WERI-Rb-1 (cell line): Measurements from ENCODE around the gene TRAPPC3.

ENCODE experiments used
- DNase-seq: peaks from one replicate; pipeline ENCODE4 v3.0.0-alpha.2; 2020
- H3K27ac ChIP-seq: fragments of 250-450 bp; sonication (Bioruptor Pico); 2 replicates; pipeline ENCODE4 v1.5.1; 2020; ENCODE audit warnings: mild to moderate bottlenecking, moderate library complexity
- H3K27me3 ChIP-seq: fragments of 250-450 bp; sonication (Bioruptor Pico); 2 replicates; pipeline ENCODE4 v1.5.1; 2021; ENCODE audit warnings: mild to moderate bottlenecking, low read depth, moderate library complexity; ENCODE audit not compliant: insufficient read depth, severe bottlenecking
- H3K36me3 ChIP-seq: fragments of 250-450 bp; sonication (Bioruptor Pico); 2 replicates; pipeline ENCODE4 v1.5.1; 2020; ENCODE audit warnings: mild to moderate bottlenecking, moderate library complexity
- H3K4me3 ChIP-seq: 2 replicates; pipeline ENCODE4 v1.5.1; 2011; ENCODE audit warnings: low read depth, mild to moderate bottlenecking, control low read depth, low read length
- H3K9me3 ChIP-seq: fragments of 250-450 bp; sonication (Bioruptor Pico); 2 replicates; pipeline ENCODE4 v1.5.1; 2021; ENCODE audit warnings: mild to moderate bottlenecking, moderate library complexity; ENCODE audit not compliant: severe bottlenecking
- TF ChIP-seq, protein P1 (sequence below): IDR thresholded peaks from 2 replicates; pipeline ENCODE4 v1.5.1; 2011; ENCODE audit warnings: low read depth, mild to moderate bottlenecking, control low read depth, inconsistent platforms, low read length

TRAPPC3 gene

DNA sequence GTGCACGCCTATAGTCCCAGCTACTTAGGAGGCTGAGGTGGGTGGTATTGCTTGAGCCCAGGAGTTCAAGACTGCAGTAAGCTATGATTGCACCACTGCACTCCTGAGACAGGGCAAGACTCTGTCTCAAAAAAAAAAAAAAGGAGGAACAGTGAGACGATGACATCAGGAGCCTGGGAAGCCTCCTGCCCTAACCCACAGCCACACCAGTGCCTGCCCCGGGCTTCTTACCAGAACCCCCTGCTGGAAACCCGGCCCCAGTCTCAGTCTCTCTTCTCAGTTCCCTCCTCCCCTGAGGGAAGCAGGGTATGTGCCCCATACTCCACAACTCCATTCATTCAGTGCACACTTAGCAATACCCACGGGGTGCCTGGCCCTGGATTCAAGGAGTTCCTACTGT is 33.4 kb downstream of the TRAPPC3 start:
- no peaks in the 10 kb centered on the region for H3K36me3 ChIP-seq
- no peak for DNase-seq
- no peaks in the 10 kb centered on the region for H3K27me3 ChIP-seq
- H3K27ac ChIP-seq = no peak overlapping the region
- no peaks in the 10 kb centered on the region for H3K9me3 ChIP-seq
- TF ChIP-seq, protein P1, sequence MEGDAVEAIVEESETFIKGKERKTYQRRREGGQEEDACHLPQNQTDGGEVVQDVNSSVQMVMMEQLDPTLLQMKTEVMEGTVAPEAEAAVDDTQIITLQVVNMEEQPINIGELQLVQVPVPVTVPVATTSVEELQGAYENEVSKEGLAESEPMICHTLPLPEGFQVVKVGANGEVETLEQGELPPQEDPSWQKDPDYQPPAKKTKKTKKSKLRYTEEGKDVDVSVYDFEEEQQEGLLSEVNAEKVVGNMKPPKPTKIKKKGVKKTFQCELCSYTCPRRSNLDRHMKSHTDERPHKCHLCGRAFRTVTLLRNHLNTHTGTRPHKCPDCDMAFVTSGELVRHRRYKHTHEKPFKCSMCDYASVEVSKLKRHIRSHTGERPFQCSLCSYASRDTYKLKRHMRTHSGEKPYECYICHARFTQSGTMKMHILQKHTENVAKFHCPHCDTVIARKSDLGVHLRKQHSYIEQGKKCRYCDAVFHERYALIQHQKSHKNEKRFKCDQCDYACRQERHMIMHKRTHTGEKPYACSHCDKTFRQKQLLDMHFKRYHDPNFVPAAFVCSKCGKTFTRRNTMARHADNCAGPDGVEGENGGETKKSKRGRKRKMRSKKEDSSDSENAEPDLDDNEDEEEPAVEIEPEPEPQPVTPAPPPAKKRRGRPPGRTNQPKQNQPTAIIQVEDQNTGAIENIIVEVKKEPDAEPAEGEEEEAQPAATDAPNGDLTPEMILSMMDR = no peak
- no peak overlapping the region for H3K4me3 ChIP-seq

DNA sequence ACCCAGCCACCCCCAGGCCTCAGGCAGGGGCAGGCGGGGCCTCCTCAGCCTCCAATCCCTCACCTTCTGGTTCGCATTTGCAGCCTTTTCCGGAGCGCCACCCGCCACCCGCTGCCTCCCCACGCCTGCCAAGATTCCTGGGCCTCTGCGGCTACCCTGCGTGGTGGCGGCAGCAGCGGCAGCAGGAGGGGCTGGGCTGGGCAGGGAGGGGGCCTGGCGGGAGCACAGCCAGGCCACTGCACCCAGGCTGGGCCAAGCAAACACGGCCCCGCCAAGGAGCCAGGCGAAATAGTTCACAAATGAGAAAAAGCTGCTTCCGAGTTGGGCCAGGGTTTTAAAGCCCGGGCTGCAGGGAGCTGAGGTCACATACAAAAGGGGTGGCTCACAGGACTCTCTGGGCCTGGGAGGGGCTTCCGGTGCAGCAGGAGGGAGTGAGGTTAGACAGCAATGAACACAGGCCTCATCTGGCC is 34.1 kb downstream of the TRAPPC3 start:
- Histone ChIP-seq H3K27me3 (no peaks in the 10 kb centered on the region), H3K36me3 (no peaks in the 10 kb centered on the region), H3K9me3 (no peaks in the 10 kb centered on the region), H3K4me3 (no peak overlapping the region), H3K27ac (no peak overlapping the region)
- no peak for DNase-seq
- TF ChIP-seq, protein P1 = no peak

DNA sequence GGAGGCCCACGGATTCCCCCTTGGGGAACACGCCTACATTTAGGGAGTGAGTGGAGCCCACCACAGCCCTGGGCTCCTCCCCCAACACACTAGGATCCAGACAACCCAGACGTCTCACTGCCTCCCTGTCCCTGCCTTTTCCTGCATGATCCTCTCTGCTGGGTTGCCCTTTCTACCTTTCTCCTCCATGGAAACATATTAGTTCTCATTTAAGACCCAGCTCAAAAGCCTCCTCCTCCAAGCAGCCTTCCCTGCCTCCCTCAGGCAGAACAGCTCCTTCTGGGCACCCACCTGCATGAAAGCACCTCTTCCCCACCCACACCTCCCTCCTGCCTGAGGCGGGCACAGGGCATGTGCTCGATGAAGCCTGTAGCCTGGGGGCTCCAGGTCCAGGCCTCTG is 34.9 kb downstream of the TRAPPC3 start:
- TF ChIP-seq, protein P1 = no peak
- Histone ChIP-seq H3K36me3 (no peaks in the 10 kb centered on the region), H3K4me3 (no peak overlapping the region), H3K27me3 (no peaks in the 10 kb centered on the region), H3K27ac (no peak overlapping the region), H3K9me3 (no peaks in the 10 kb centered on the region)
- DNase-seq = no peak

DNA sequence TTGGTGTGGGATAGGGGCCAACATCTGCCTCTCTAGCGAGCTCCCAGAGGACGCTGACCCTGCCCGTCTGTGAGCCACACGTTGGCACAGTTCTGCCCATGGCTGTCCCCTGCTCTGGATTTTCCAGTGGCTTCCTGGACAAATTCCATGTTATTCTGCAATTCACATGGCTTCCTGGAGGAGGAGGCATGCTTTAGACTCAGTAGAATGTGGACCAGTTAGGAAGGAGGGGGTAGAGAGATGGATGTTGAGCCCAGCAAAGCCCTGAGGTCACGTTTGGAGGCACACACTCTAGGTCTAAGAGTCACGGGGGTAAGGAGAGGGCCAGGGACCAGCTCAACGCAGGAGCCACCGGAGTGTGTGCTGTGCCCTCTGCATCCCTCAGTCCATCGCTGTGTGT is 36.5 kb downstream of the TRAPPC3 start:
- H3K9me3 ChIP-seq = no peaks in the 10 kb centered on the region
- H3K4me3 ChIP-seq = no peak overlapping the region
- H3K27ac ChIP-seq = no peak overlapping the region
- no peaks in the 10 kb centered on the region for H3K27me3 ChIP-seq
- TF ChIP-seq, protein P1 = no peak
- no peak for DNase-seq
- no peaks in the 10 kb centered on the region for H3K36me3 ChIP-seq

DNA sequence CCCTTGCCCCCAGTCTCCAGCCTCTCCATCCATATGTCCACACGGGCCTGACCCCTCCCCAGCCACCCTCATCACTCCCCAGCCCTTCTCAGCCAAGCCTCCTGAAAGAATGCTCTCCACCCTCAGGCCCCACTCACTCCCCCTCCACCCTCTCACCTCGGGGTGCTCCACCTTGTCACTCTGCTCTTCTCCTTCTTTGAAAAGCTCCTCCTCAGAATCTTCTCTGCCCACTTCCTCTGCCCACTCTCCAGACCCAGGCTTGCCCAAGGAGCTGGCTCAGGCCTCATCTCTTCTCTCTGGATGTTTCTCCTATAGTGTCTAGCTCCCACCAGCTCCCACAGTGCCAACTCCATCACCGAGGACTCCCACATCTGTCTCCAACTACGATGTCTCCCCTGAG is 38.1 kb downstream of the TRAPPC3 start:
- H3K4me3 ChIP-seq = no peak overlapping the region
- no peak for DNase-seq
- no peak overlapping the region for H3K27ac ChIP-seq
- H3K9me3 ChIP-seq = no peaks in the 10 kb centered on the region
- no peaks in the 10 kb centered on the region for H3K36me3 ChIP-seq
- no peaks in the 10 kb centered on the region for H3K27me3 ChIP-seq
- TF ChIP-seq, protein P1 = no peak

DNA sequence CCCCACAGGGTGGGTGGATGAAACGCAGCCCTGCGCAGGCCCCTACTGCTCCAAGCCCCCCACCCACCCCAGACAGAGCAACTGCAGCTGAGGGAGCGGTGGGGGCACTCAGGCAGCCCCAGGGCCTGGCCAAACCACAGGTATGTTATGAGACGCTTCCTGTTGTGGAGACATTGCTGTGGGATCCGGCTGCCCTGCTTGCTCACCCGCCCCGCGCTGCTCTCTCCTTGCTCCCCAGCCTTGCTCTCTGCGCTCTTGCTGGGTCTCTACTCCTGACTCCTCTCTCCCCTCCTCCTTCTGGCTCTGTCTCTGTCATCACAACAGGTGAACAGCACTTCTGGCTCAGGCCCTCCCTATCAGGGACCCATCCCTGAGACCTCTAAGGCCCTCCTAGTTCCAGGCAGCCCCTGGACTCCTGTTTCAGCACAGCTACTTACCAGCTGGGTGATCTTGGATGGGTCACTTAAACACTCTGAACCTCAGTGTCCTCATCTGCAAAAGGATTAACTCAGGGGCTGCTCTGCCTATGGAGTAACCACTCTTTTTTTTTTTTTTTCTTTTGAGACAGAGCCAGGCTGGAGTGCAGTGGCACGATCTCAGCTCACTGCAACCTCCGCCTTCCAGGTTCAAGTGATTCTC is 40.1 kb downstream of the TRAPPC3 start:
- DNase-seq = no peak
- H3K27ac ChIP-seq = no peak overlapping the region

More for the DNA sequence above, 40.1 kb downstream of the TRAPPC3 start:
- TF ChIP-seq, protein P1 = no peak
- H3K36me3 ChIP-seq = no peaks in the 10 kb centered on the region
- H3K9me3 ChIP-seq = no peaks in the 10 kb centered on the region
- H3K27me3 ChIP-seq = no peaks in the 10 kb centered on the region
- no peak overlapping the region for H3K4me3 ChIP-seq
